Measurements from ENCODE around the gene HES6. TPM values are rescaled to one million over a fixed set of nuclear protein-coding genes. Genes with fewer than 3 reads are reported as not detected.

HES6 gene
- total RNA-seq, 1 donor = 5.4 TPM

GRCh38 chr2:238220892-238221521 lies 18.8 kb downstream of the HES6 start:
- Histone ChIP-seq H3K9me3 (ENCODE audit: low read depth, low read length) (no peaks in the 10 kb centered on the region), H3K27me3 (ENCODE audit: insufficient read depth, low read length) (no peaks in the 10 kb centered on the region), H3K4me3 (ENCODE audit: low read length) (no peak overlapping the region), H3K4me1 (ENCODE audit: insufficient read depth, low read length) (no peaks in the 10 kb centered on the region)

- no peaks in the 10 kb centered on the region for H3K4me1 ChIP-seq (ENCODE audit: insufficient read depth, low read length)
- no peaks in the 10 kb centered on the region for H3K9me3 ChIP-seq (ENCODE audit: low read depth, low read length)
These were observed 19.5 kb downstream of the HES6 start for GRCh38 chr2:238220274-238220891.

GRCh38 chr2:238216651-238217184 lies 23.1 kb downstream of the HES6 start:
- no peaks in the 10 kb centered on the region for H3K9me3 ChIP-seq (ENCODE audit: low read depth, low read length)

More at GRCh38 chr2:238220274-238220891, 19.5 kb downstream of the HES6 start:
- no peak overlapping the region for H3K4me3 ChIP-seq (ENCODE audit: low read length)
- H3K27me3 ChIP-seq (ENCODE audit: insufficient read depth, low read length) = peaks cover 4% of the 10 kb centered on the region

GRCh38 chr2:238207006-238207405 lies 32.8 kb downstream of the HES6 start:
- Histone ChIP-seq H3K9me3 (ENCODE audit: low read depth, low read length) (no peaks in the 10 kb centered on the region), H3K4me3 (ENCODE audit: low read length) (no peak overlapping the region), H3K27me3 (ENCODE audit: insufficient read depth, low read length) (peaks cover 3% of the 10 kb centered on the region), H3K4me1 (ENCODE audit: insufficient read depth, low read length) (peaks cover 20% of the 10 kb centered on the region)

More at GRCh38 chr2:238216651-238217184, 23.1 kb downstream of the HES6 start:
- Histone ChIP-seq H3K4me3 (ENCODE audit: low read length) (no peak overlapping the region), H3K4me1 (ENCODE audit: insufficient read depth, low read length) (no peaks in the 10 kb centered on the region), H3K27me3 (ENCODE audit: insufficient read depth, low read length) (peaks cover 13% of the 10 kb centered on the region)

- Histone ChIP-seq H3K4me1 (ENCODE audit: insufficient read depth, low read length) (peaks cover 36% of the 10 kb centered on the region), H3K27me3 (ENCODE audit: insufficient read depth, low read length) (peaks cover 3% of the 10 kb centered on the region), H3K9me3 (ENCODE audit: low read depth, low read length) (no peaks in the 10 kb centered on the region), H3K4me3 (ENCODE audit: low read length) (peak overlapping the region; percentile 35)
These were observed 35.7 kb downstream of the HES6 start for GRCh38 chr2:238203973-238204683.

- peak within 1 kb of the TSS; percentile 86 for H3K4me3 ChIP-seq (ENCODE audit: low read length)
- no peaks in the 10 kb centered on the region for H3K9me3 ChIP-seq (ENCODE audit: low read depth, low read length)
- H3K4me1 ChIP-seq (ENCODE audit: insufficient read depth, low read length) = peaks cover 41% of the 10 kb centered on the region
- H3K27me3 ChIP-seq (ENCODE audit: insufficient read depth, low read length) = peaks cover 1% of the 10 kb centered on the region
These were observed 36.5 kb downstream of the HES6 start, which contains the start of gene ILKAP for GRCh38 chr2:238203094-238203972. ILKAP (minus strand) TSS chr2:238203695; CDS start chr2:238203553, 142 bp downstream.

- Histone ChIP-seq H3K4me3 (ENCODE audit: low read length) (peak overlapping the region; percentile 86), H3K27me3 (ENCODE audit: insufficient read depth, low read length) (no peaks in the 10 kb centered on the region), H3K4me1 (ENCODE audit: insufficient read depth, low read length) (peaks cover 44% of the 10 kb centered on the region), H3K9me3 (ENCODE audit: low read depth, low read length) (no peaks in the 10 kb centered on the region)
These were observed 37.3 kb downstream of the HES6 start for GRCh38 chr2:238202326-238203093.

GRCh38 chr2:238190445-238190844 lies 49.4 kb downstream of the HES6 start:
- H3K9me3 ChIP-seq (ENCODE audit: low read depth, low read length) = no peaks in the 10 kb centered on the region
- H3K4me3 ChIP-seq (ENCODE audit: low read length) = no peak overlapping the region
- H3K4me1 ChIP-seq (ENCODE audit: insufficient read depth, low read length) = no peaks in the 10 kb centered on the region
- no peaks in the 10 kb centered on the region for H3K27me3 ChIP-seq (ENCODE audit: insufficient read depth, low read length)

Other genes starting within 250 kb of the HES6 start
- gene SCLY, start 179.0 kb downstream of the HES6 start, total RNA-seq = 4.6 TPM
- 0.10 TPM for gene ESPNL, start 139.7 kb downstream of the HES6 start, total RNA-seq
- not detected for gene KLHL30, start 101.4 kb downstream of the HES6 start, total RNA-seq
- 0.10 TPM for gene ERFE, start 81.1 kb downstream of the HES6 start, total RNA-seq
- gene ILKAP, start 36.3 kb downstream of the HES6 start, total RNA-seq = 66.5 TPM
- 18.7 TPM for gene PER2, start 48.6 kb upstream of the HES6 start, total RNA-seq
- gene TRAF3IP1, start 80.5 kb upstream of the HES6 start, total RNA-seq = 3.5 TPM
- 10.5 TPM for gene ASB1, start 186.9 kb upstream of the HES6 start, total RNA-seq